Measurements from ENCODE around the gene CKS2.
"Not testable (repeated sequence)": the region's sequence is repeated elsewhere in the genome, so short reads cannot be mapped to it uniquely, and the experiment has no call there.

Gene CKS2

DNA sequence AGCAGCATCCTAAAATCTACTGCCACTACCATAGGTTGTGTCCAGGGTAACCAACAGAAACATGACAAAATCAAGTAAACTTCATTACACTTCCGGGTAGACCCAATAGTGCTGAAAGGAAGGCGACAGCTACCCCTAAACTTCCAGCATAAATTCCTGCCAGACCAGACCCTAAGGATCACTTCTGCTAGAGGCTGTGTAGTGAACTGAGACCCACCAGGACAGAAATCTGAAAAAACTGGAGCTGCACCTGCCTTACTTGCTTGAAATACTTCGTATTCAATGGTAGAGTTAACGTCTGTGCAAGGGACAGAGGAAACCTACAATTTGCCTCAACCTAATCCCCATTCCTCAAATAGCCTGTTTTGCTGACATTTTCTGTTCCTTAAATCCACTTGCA, 6.3 kb downstream of the CKS2 start:
- Mint-ChIP-seq H3K4me1 (ENCODE audit: low read depth in 2 of 2) (peaks cover 22 to 34% of the 10 kb centered on the region in 2 donors), H3K27ac (peak overlapping the region; percentile 96 to 99), H3K9me3 (no peaks in the 10 kb centered on the region), H3K27me3 (no peaks in the 10 kb centered on the region), H3K4me3 (peak overlapping the region; percentile 86), H3K36me3 (ENCODE audit: insufficient read depth) (peaks cover 32% of the 10 kb centered on the region)
- DNase-seq (no peak), ATAC-seq (replicated peaks) (no peak)

DNA sequence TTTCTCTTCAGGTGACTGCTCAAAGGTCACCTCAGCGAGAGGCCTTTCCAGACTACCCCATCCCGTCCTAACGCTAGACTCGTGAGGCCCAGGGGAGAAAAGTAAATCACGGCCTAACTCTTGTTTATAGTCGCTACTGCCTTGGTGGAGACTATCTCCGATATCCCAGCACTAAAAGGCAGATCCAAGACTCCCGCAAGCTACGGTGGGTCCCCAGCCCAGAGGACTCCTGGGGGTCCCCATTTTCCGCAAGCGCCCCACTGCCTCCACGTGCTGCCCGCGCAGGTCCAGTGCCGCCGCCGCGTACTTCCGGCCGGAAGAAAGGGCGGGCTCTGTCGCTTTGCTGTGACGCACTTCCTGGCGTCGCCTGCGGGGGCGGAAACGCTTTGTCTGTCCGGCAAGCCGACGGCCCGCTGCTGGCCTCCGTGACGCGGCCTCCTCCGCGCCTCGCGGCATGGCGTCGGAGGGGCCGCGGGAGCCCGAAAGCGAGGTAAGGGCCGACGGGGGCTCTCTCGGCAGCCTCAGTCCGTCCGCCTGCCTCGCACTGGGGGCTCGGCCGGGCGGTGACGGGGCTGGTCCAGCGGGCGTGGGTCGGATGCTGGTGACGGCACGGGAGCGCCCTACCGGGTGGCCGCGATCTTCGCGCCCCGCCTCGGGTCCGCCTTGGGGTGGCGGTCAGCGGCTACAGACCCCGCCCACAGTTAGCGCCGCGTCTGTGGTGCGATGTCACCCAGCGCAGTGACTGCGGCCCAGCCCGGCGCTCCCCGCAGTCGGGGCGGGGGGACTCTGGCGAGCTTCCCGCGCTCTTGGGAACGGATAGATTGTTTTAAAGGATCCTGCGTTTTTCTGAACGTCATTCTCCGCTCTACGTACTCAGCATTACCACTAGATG, 7.4 kb downstream of the CKS2 start, which contains the start of gene SECISBP2:
TSS of gene SECISBP2 (plus strand) at position 378 of the 892 bp plus-strand sequence. CDS start at position 455, 77 bp downstream.
- Mint-ChIP-seq H3K4me3 (peak within 1 kb of the TSS; percentile 86), H3K4me1 (ENCODE audit: low read depth in 2 of 2) (peaks cover 31 to 38% of the 10 kb centered on the region in 2 donors), H3K9me3 (no peaks in the 10 kb centered on the region), H3K36me3 (ENCODE audit: insufficient read depth) (peaks cover 34% of the 10 kb centered on the region), H3K27ac (peak within 1 kb of the TSS; percentile 96 to 99), H3K27me3 (no peaks in the 10 kb centered on the region)
- DNase-seq (peak; percentile 93 to 94 (median 94)), ATAC-seq (replicated peaks) (peak; percentile 92)

DNA sequence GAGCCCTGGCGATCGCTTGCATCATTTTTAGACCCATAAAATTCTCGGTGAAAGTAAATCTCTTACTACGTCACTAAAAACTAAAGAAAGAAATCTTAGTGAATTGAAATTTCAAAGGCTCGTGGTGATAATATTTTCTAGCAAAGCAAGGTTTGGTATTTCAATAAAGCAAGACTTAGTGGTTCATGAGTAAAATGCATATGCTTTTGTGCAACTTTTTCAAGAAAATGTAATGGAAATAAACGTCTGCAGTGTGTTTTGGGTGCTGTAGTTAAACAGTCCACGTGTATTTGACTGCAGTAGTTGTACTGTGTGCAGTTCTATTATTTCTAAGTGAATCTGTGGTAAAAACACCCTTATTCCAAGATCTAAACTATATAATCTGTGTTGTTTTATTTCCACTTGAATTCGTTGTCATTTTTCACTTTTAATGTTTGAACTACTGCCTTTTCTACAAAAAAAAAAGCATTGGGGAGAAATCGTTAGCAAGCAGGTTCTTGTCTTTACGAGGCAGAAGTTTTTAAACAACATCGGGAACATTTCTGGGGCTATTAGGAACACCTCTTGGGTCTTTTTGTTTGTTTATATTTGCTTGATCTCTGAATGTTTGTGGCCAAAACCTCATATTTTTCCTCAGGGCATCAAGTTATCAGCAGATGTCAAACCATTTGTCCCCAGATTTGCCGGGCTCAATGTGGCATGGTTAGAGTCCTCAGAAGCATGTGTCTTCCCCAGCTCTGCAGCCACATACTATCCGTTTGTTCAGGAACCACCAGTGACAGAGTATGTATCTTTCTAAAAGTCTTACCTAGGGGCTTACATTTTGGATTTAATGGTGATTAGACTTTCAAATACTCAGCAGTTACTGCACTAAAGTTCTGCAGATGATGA, 8.3 kb downstream of the CKS2 start:
- Mint-ChIP-seq H3K36me3 (ENCODE audit: insufficient read depth) (peaks cover 34% of the 10 kb centered on the region), H3K27ac (peak overlapping the region; percentile 96 to 99), H3K4me1 (ENCODE audit: low read depth in 2 of 2) (peaks cover 32 to 43% of the 10 kb centered on the region in 2 donors), H3K9me3 (no peaks in the 10 kb centered on the region), H3K27me3 (no peaks in the 10 kb centered on the region), H3K4me3 (peak overlapping the region; percentile 86)
- ATAC-seq (replicated peaks) (no peak), DNase-seq (no peak)

DNA sequence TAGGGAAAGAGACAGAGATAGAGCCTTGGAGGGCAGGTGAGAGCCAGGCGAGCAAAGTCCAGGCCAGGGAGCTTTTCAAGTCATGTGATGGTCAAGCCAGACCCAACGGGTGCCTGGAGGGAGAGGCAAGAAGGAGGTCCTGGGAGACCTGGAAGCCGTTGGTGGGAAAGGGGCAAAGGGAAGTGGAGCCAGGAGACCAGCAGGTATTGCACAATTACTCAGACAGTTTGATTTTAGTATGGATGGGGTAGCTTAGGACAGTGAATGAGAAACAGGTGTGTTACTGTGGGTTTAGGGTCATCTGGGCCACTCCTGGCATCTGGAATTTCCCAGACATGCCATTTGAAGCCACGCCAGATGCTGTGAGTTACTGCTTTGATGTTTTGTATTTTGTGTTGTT, 12.4 kb downstream of the CKS2 start:
- Mint-ChIP-seq H3K27me3 (no peaks in the 10 kb centered on the region), H3K4me3 (no peak overlapping the region), H3K27ac (peak overlapping the region; percentile 5 to 51), H3K4me1 (ENCODE audit: low read depth in 2 of 2) (peaks cover 26 to 46% of the 10 kb centered on the region in 2 donors), H3K36me3 (ENCODE audit: insufficient read depth) (peaks cover 44% of the 10 kb centered on the region), H3K9me3 (no peaks in the 10 kb centered on the region)
- DNase-seq, result no peak
- no peak for ATAC-seq (replicated peaks)

DNA sequence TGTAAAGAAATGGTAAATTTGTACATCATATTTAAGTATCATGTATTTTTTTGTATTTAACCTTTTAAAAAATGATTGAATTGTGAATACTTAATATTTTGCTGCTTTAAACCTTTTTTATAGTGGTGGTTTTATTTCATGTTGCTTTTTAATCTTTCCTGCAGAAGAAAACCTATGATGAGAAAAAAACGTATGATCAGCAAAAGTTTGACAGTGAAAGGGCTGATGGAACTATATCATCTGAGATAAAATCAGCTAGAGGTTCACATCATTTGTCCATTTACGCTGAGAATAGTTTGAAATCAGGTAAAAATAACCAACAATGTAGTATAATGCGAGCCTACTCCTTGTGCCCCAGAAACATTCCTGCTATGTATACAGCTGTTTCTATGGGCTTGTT, 14.7 kb downstream of the CKS2 start:
- ATAC-seq (replicated peaks) (no peak), DNase-seq (no peak)
- Mint-ChIP-seq H3K27ac (peak overlapping the region; percentile 19 to 38), H3K27me3 (no peaks in the 10 kb centered on the region), H3K4me3 (no peak overlapping the region), H3K9me3 (no peaks in the 10 kb centered on the region), H3K4me1 (ENCODE audit: low read depth in 2 of 2) (peaks cover 18 to 38% of the 10 kb centered on the region in 2 donors), H3K36me3 (ENCODE audit: insufficient read depth) (peaks cover 49% of the 10 kb centered on the region)

DNA sequence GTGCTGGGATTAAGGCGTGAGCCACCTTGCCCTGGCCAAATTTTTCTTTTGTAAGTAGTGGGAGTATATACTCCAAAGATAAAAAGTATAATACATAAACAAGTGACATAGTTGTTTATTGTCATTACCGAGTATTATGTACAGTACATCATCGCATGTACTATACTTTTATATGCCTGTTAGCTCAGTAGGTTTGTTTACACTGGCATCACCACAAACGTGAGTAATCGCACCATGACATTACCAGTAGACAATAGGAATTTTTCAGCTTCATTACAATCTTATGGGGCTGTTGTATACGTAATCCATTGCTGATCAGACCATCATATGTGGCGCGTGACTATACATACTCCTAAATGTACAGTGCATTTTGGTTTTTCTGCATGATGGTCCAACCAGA, 17.1 kb downstream of the CKS2 start:
- H3K4me3 Mint-ChIP-seq, result no peak overlapping the region
- ATAC-seq (replicated peaks) (no peak), DNase-seq (no peak)
- peaks cover 11 to 25% of the 10 kb centered on the region in 2 donors for H3K4me1 Mint-ChIP-seq (ENCODE audit: low read depth in 2 of 2)
- H3K27me3 Mint-ChIP-seq, result no peaks in the 10 kb centered on the region
- H3K27ac Mint-ChIP-seq, result no peak overlapping the region
- H3K9me3 Mint-ChIP-seq, result no peaks in the 10 kb centered on the region
- H3K36me3 Mint-ChIP-seq (ENCODE audit: insufficient read depth), result peaks cover 67% of the 10 kb centered on the region

DNA sequence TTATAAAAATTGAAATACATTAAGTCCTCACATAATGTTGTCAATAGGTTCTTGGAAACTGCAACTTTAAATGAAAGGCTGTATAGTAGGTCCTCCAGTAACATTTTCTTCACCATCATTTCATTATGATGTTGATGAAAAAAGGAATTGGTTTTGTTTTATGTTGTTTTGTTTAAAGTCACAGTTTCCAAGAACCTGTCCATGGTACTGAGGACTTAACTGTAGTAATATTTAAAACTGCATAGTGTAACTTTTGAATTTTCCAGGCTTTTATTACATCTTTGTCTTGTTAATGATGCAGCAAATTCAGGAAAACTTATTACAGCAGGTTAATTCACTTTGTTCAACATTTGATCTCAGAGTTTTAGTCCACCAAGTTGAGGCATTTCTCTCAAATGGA, 18.9 kb downstream of the CKS2 start:
- peaks cover 83% of the 10 kb centered on the region for H3K36me3 Mint-ChIP-seq (ENCODE audit: insufficient read depth)
- ATAC-seq (replicated peaks), result no peak
- H3K4me1 Mint-ChIP-seq (ENCODE audit: low read depth in 2 of 2), result peaks cover 4 to 10% of the 10 kb centered on the region in 2 donors
- H3K9me3 Mint-ChIP-seq, result no peaks in the 10 kb centered on the region
- no peak for DNase-seq
- H3K4me3 Mint-ChIP-seq, result no peak overlapping the region
- no peaks in the 10 kb centered on the region for H3K27me3 Mint-ChIP-seq
- no peak overlapping the region for H3K27ac Mint-ChIP-seq

DNA sequence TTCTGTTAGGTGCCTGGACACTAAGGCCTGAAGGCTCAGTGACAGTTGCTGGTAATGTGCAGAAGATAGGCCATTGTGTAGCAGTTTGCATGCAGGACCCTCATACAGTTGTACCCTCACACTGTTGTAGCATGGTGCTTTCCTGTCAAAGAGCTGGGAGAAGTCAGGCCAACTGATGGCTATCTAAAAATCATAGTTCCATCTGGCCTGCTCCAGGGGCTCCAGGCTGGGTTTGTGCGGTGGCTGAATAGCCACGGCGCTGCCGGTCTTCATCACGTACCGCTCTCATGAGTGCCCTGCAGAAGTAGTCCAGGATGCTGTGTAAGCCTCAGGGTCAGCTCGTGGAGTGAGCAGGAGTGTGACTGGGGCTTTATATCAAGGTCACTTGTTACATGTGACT, 19.5 kb downstream of the CKS2 start:
- Mint-ChIP-seq H3K27ac (no peak overlapping the region), H3K4me1 (ENCODE audit: low read depth in 2 of 2) (peaks cover 4 to 5% of the 10 kb centered on the region in 2 donors), H3K27me3 (no peaks in the 10 kb centered on the region), H3K36me3 (ENCODE audit: insufficient read depth) (peaks cover 89% of the 10 kb centered on the region), H3K4me3 (no peak overlapping the region), H3K9me3 (no peaks in the 10 kb centered on the region)
- ATAC-seq (replicated peaks), result no peak
- DNase-seq, result no peak

DNA sequence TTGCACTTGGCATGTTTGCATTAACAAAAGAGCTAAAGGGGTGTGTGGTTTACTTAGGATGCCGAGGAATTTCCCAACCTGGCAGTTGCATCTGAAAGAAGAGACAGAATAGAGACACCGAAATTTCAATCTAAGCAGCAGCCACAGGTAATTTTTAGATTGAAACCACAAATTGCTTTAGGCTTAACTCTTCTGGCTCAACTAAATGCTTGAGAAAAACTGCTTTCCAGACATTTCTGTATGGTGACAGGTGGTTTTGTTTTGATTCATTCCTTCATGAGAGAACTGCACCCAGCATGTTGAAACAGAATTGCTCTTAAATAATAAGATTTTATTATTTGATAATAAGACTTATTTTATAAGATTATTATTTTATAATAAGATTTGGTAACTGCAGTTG, 28.8 kb downstream of the CKS2 start:
- Mint-ChIP-seq H3K9me3 (no peaks in the 10 kb centered on the region), H3K36me3 (ENCODE audit: insufficient read depth) (peaks cover 93% of the 10 kb centered on the region), H3K27ac (no peak overlapping the region), H3K4me1 (ENCODE audit: low read depth in 2 of 2) (peaks cover 6 to 8% of the 10 kb centered on the region in 2 donors), H3K27me3 (no peaks in the 10 kb centered on the region), H3K4me3 (no peak overlapping the region)
- DNase-seq, result no peak
- no peak for ATAC-seq (replicated peaks)

DNA sequence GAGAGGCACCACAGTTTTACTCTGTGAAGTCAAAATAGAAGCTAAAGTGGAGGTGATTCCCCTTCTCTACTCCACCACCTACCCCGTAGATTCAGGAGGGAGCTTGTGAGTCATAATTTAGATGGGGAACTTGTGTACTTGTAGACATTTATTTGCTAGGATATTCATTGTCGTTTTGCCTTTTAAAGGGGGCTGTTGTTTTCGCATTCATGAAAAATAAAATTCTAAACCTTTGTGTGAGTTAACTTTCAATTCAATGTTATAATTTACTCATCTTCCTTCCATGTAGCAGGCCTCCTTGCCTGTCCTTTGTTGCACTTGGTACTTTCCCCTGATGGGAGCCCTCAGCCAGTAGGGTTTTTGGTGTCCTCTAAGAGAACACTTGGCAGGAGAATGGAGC, 29.3 kb downstream of the CKS2 start:
- Mint-ChIP-seq H3K4me1 (ENCODE audit: low read depth in 2 of 2) (peaks cover 10 to 12% of the 10 kb centered on the region in 2 donors), H3K27ac (peak overlapping the region in 1 of 2 donors; percentile 19), H3K9me3 (no peaks in the 10 kb centered on the region), H3K4me3 (no peak overlapping the region), H3K36me3 (ENCODE audit: insufficient read depth) (peaks cover 93% of the 10 kb centered on the region), H3K27me3 (no peaks in the 10 kb centered on the region)
- ATAC-seq (replicated peaks) (no peak), DNase-seq (no peak)

DNA sequence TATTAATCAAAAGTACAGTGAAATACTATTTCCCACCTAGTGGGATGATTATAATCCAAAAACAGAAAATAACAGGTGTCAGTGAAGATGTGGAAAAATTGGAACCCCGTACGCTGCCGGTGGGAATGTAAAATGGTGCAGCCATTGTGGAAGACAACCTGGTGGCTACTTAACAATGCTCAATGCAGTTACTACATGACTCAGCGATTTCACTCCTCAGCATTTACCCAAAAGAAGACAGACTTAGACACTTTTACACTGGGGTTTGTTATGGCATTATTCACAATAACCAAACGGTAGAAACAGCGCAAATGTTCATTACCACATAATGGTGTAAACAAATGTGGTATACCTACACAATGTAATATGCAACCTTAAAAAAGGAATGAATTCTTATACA, 31.2 kb downstream of the CKS2 start:
- Mint-ChIP-seq H3K27me3 (no peaks in the 10 kb centered on the region), H3K36me3 (ENCODE audit: insufficient read depth) (peaks cover 93% of the 10 kb centered on the region), H3K4me3 (no peak overlapping the region), H3K9me3 (no peaks in the 10 kb centered on the region), H3K27ac (no peak overlapping the region), H3K4me1 (ENCODE audit: low read depth in 2 of 2) (peaks cover 16 to 20% of the 10 kb centered on the region in 2 donors)
- ATAC-seq (replicated peaks), result no peak
- DNase-seq, result no peak

DNA sequence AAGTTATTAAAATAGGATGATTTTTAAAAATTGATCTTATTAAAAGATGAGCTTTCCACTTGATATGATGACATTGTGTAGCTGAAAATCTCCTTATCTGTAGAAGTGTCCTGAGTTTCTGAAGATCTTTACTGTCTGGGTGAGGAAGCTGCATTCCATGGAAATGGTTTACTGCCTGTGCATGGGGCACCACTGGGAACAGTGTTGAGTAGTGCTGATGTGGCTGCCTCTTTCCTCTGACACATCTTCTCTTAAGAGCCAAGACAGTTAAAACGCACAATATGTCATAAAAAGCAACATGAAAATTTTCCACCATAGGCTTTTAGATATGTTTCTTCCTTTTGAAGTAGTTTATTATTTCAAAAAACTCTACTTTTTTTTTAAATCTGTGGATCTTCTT, 32.0 kb downstream of the CKS2 start:
- Mint-ChIP-seq H3K9me3 (no peaks in the 10 kb centered on the region), H3K36me3 (ENCODE audit: insufficient read depth) (peaks cover 93% of the 10 kb centered on the region), H3K27me3 (no peaks in the 10 kb centered on the region), H3K27ac (no peak overlapping the region), H3K4me1 (ENCODE audit: low read depth in 2 of 2) (peaks cover 14 to 20% of the 10 kb centered on the region in 2 donors), H3K4me3 (no peak overlapping the region)
- no peak for DNase-seq
- no peak for ATAC-seq (replicated peaks)

DNA sequence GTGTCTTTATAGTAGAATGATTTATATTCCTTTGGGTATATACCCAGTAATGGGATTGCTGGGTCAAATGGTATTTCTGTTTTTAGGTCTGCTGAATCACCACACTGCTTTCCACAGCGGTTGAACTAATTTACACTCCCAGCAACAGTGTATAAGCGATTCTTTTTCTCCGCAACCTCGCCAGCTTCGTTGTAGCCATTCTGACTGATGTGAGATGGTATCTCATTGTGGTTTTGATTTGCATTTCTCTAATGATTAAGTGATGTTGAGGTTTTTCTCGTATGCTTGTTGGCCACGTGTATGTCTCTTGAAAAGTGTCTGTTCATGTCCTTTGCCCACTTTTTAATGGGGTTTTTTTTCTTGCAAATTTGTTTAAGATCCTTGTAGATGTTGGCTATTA, 32.8 kb downstream of the CKS2 start:
- not testable (repeated sequence) for DNase-seq; H3K4me3 Mint-ChIP-seq; H3K9me3 Mint-ChIP-seq; H3K27me3 Mint-ChIP-seq; ATAC-seq (replicated peaks)
- Mint-ChIP-seq H3K27ac (peak overlapping the region in 1 of 2 donors; percentile 26), H3K36me3 (ENCODE audit: insufficient read depth) (peaks cover 91% of the 10 kb centered on the region), H3K4me1 (ENCODE audit: low read depth in 2 of 2) (peaks cover 12 to 20% of the 10 kb centered on the region in 2 donors)
